Heart right ventricle (tissue), 16 donors: Measurements from ENCODE around the gene PRIM1. TPM values are rescaled to one million over a fixed set of nuclear protein-coding genes. Genes with fewer than 3 reads are reported as not detected.

ENCODE experiments used
- ATAC-seq, 8 donors: fragments of 200-7000 bp; cut with Tn5 transposase; one replicate each; pipeline ENCODE4 v1.9.1; 2020; ENCODE audit warnings: mild to moderate bottlenecking in 8 of 8, moderate library complexity in 8 of 8, moderate number of reproducible peaks in 1 of 8
- DNase-seq, 2 donors: peaks; one replicate each; pipeline ENCODE4 v3.0.0-alpha.2; 2020
- H3K27ac ChIP-seq, 10 donors: fragments of 200-600 bp; sonication (generic) in 2 of 10; one replicate each; pipeline versions ENCODE4 v1.5.0 to v1.8.0; 2020 to 2022; ENCODE audit warnings: mild to moderate bottlenecking in 3 of 10
- H3K27me3 ChIP-seq, 7 donors: fragments of 200-600 bp; one replicate each; pipeline ENCODE4 v1.8.0; 2021 to 2022; ENCODE audit warnings: mild to moderate bottlenecking in 2 of 7
- H3K36me3 ChIP-seq, 9 donors: fragments of 200-600 bp; sonication (generic) in 1 of 9; one replicate each; pipeline versions ENCODE4 v1.5.0 to v1.8.0; 2020 to 2022; ENCODE audit warnings: mild to moderate bottlenecking in 2 of 9
- H3K4me1 ChIP-seq, 9 donors: fragments of 200-600 bp; sonication (generic) in 1 of 9; one replicate each; pipeline versions ENCODE4 v1.5.0 to v1.8.0; 2020 to 2022; ENCODE audit warnings: mild to moderate bottlenecking in 4 of 9
- H3K4me3 ChIP-seq, 10 donors: fragments of 200-600 bp; sonication (generic) in 2 of 10; one replicate each; pipeline versions ENCODE4 v1.5.0 to v1.8.0; 2020 to 2022; ENCODE audit warnings: mild to moderate bottlenecking in 7 of 10, moderate library complexity in 2 of 10
- H3K9me3 ChIP-seq, 11 donors: fragments of 200-600 bp in 10 of 11; sonication (generic) in 2 of 11; one replicate each; pipeline versions ENCODE4 v1.5.0 to v1.8.0; 2013 to 2022; ENCODE audit warnings: mild to moderate bottlenecking in 2 of 11, control low read depth in 1 of 11, moderate library complexity in 1 of 11
- WGBS, 2 donors: extraction: QIAGEN DNeasy Blood & Tissue Kit; methylation state at CpG; one replicate each; pipeline ENCODE4 v1.1.7; 2013; ENCODE audit warnings: inconsistent platforms in 1 of 2; 5-methylcytosine and 5-hydroxymethylcytosine counted together
- intact Hi-C, 10 donors: fragments of 100-400 bp; cut with DNase I; formaldehyde crosslinking; loops; one replicate each; pipeline versions ENCODE4 v1.11.1 to v1.14.2; 2022
- polyA plus RNA-seq, 2 donors: library from polyadenylated mRNA; stranded (reverse); fragments of 200-250 nt; gene quantifications; one replicate each; pipeline ENCODE4 v1.2.3, GENCODE V29; 2013
- total RNA-seq, 10 donors: library from RNA; stranded (reverse); fragmentation: NEBNext Ultra II Directional in 3 of 10; extraction: Animal tissue kit (Norgen Biotek cat#: 25700) in 3 of 10; gene quantifications; one replicate each; pipeline versions ENCODE4 v1.2.1 to v1.2.4, GENCODE V29; 2021 to 2023
- TF ChIP-seq, protein P1 (sequence below), 9 donors: fragments of 200-600 bp; sonication (generic) in 2 of 9; IDR thresholded peaks; one replicate each; pipeline versions ENCODE4 v1.5.0 to v1.8.0; 2021 to 2022; ENCODE audit warnings: antibody characterized with exemption in 9 of 9, mild to moderate bottlenecking in 5 of 9, moderate library complexity in 1 of 9
- donor health status: Arrhythmogenic right ventricular cardiomyopathy.
- donor health status: ischemic (EF 13 %, LVEDD 7.1; RV severe dilation, severe dysfunction).
- donor health status: healthy with polysubstance abuse.
- donor health status: DM: no; HTN: yes; CAD: no.
- donor health status: DM: no; HTN: no; CAD: no.
- donor health status: ischemic (EF 25% LVEDD 6.9; RV normal size, moderate dysfunction).
- donor health status: ischemic (EF 25% LVEDD 5.7; RV mildly dilated, moderate dysfunction).
- donor health status: healthy.
- donor health status: DM: yes; HTN: yes; CAD: no.
- donor health status: Ischemic cardiomyopathy.
- donor health status: ischemic (EF 35%, LVEDD 5.7; RV mildly dilated, moderate dysfunction).
- donor health status: nonischemic (EF 11% LVEDD 7.7; RV severe dilation, severe dysfunction).
- donor health status: DM: yes; HTN: yes; CAD: no.
- donor health status: PGD.
- donor health status: ischemic (EF 29% LVEDD 5.4; RV normal size, mild dysfunction).
- donor health status: nonischemic (EF 23%, LVEDD 6.1; RV moderate dilation, normal function).

The PRIM1 gene
- total and polyA plus RNA-seq, 12 donors: 1.8 to 4.7 (median 3.0) TPM

DNA sequence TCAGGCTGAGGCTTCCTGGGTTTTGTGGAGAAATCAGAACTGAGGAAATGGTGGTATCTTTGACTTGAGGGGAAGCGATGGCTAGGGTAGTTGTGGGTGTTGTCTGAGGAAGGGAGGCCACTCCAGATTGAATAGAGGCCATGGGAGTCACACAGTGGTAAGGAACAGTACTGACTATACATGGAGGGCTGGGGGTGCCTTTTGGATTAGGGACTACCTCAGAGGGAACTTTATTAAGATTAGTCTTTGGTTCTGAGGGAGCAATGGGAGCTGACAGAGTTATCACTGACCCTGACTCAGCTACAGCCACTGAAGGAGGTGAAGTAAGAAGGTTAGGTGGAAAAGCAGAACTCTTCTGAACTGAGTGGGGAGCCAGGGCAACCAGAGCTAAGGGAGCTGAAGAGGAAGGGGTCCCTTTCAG lies 31.4 kb downstream of the PRIM1 start:
- 68 to 74% methylated on average over 1 of the region's 1 CpG for WGBS, 2 donors
- Histone ChIP-seq H3K27me3 (no peaks in the 10 kb centered on the region), H3K4me1 (peaks cover 24 to 82% (median 66%) of the 10 kb centered on the region in 9 donors), H3K9me3 (no peaks in the 10 kb centered on the region), H3K27ac (peak overlapping the region in 3 of 10 donors; percentile 21 to 96 (median 93)), H3K4me3 (no peak overlapping the region), H3K36me3 (peaks cover 0 to 63% (median 18%) of the 10 kb centered on the region in 9 donors)
- DNase-seq (no peak), ATAC-seq (no peak)
- TF ChIP-seq, protein P1, sequence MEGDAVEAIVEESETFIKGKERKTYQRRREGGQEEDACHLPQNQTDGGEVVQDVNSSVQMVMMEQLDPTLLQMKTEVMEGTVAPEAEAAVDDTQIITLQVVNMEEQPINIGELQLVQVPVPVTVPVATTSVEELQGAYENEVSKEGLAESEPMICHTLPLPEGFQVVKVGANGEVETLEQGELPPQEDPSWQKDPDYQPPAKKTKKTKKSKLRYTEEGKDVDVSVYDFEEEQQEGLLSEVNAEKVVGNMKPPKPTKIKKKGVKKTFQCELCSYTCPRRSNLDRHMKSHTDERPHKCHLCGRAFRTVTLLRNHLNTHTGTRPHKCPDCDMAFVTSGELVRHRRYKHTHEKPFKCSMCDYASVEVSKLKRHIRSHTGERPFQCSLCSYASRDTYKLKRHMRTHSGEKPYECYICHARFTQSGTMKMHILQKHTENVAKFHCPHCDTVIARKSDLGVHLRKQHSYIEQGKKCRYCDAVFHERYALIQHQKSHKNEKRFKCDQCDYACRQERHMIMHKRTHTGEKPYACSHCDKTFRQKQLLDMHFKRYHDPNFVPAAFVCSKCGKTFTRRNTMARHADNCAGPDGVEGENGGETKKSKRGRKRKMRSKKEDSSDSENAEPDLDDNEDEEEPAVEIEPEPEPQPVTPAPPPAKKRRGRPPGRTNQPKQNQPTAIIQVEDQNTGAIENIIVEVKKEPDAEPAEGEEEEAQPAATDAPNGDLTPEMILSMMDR (IDR thresholded peaks at IDR 0.05): no peak
- intact Hi-C loops: loop anchor here in 5 of 10 donors (5.0 to 10.0 kb wide), 4 partner anchors 33 to 86 kb away; partner anchors contain the start of genes ATP5F1B (in 2 of the 5), PTGES3 (in 2 of the 5) and BAZ2A (in 1 of the 5)

GRCh38 chr12:56719056-56719455 lies 33.1 kb downstream of the PRIM1 start:
- no peak for DNase-seq
- Histone ChIP-seq H3K9me3 (no peaks in the 10 kb centered on the region), H3K4me1 (peaks cover 24 to 84% (median 68%) of the 10 kb centered on the region in 9 donors), H3K27me3 (no peaks in the 10 kb centered on the region), H3K4me3 (no peak overlapping the region), H3K27ac (no peak overlapping the region), H3K36me3 (peaks cover 0 to 80% (median 25%) of the 10 kb centered on the region in 9 donors)
- intact Hi-C loops: no loop called here
- ATAC-seq: no peak
- TF ChIP-seq, protein P1 (IDR thresholded peaks at IDR 0.05): no peak

DNA sequence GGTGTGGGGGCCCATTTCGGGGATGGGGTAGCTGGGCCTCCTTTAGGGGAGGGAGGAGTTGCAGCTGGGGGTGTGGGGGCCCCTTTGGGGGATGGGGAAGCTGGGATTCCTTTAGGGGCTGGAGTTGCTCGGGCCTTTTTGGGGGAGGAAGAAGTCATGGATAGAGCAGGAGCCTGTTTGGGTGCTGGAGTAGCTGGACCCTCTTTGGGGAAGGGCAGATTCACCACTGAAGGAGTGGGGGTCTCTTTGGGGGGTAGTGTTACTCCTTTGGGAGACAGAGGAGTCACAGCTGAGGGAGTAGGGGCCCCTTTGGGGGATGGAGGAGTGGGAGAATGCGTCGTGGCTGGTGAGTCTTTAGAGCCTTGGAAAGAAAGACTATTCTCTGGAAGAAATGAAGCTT lies 33.5 kb downstream of the PRIM1 start:
- no peaks in the 10 kb centered on the region for H3K27me3 ChIP-seq
- ATAC-seq: no peak
- 66 to 76% methylated on average over 4 of the region's 4 CpGs for WGBS, 2 donors
- intact Hi-C loops: no loop called here
- peaks cover 0 to 84% (median 29%) of the 10 kb centered on the region in 9 donors for H3K36me3 ChIP-seq
- DNase-seq: no peak
- no peak overlapping the region for H3K27ac ChIP-seq
- peaks cover 24 to 80% (median 65%) of the 10 kb centered on the region in 9 donors for H3K4me1 ChIP-seq
- H3K9me3 ChIP-seq: no peaks in the 10 kb centered on the region
- TF ChIP-seq, protein P1 (IDR thresholded peaks at IDR 0.05): no peak
- no peak overlapping the region for H3K4me3 ChIP-seq

- H3K4me1 ChIP-seq: peaks cover 24 to 75% (median 63%) of the 10 kb centered on the region in 9 donors
- WGBS, 2 donors: 93 to 100% methylated on average over 1 of the region's 1 CpG
- intact Hi-C loops: no loop called here
- DNase-seq: no peak
- ATAC-seq: no peak
- H3K9me3 ChIP-seq: no peaks in the 10 kb centered on the region
- H3K27me3 ChIP-seq: no peaks in the 10 kb centered on the region
- H3K4me3 ChIP-seq: no peak overlapping the region
- no peak overlapping the region for H3K27ac ChIP-seq
- TF ChIP-seq, protein P1 (IDR thresholded peaks at IDR 0.05): no peak
- peaks cover 0 to 88% (median 34%) of the 10 kb centered on the region in 9 donors for H3K36me3 ChIP-seq
Observed at GRCh38 chr12:56718149-56718548, 34.0 kb downstream of the PRIM1 start.
